Esophagus muscularis mucosa (tissue), 4 donors: ENCODE measurements around the gene RAB29. TPM values are rescaled to one million over a fixed set of nuclear protein-coding genes. Genes with fewer than 3 reads are reported as not detected.

Experiments used
- DNase-seq: peaks from one replicate; pipeline ENCODE4 v3.0.0-alpha.2; 2017; ENCODE audit errors: extremely low spot score
- H3K27ac ChIP-seq, 4 donors: fragments of 200-600 bp; sonication (generic); replicated peaks in 1 of 4; 1 replicate in 3 of 4; 2 replicates in 1 of 4; pipeline ENCODE4 v1.5.1; 2016 to 2019; ENCODE audit warnings: mild to moderate bottlenecking in 1 of 4
- H3K27me3 ChIP-seq, 4 donors: fragments of 200-600 bp; sonication (generic); one replicate each; pipeline versions ENCODE4 v1.5.1 to v1.6.0; 2016 to 2019
- H3K36me3 ChIP-seq, 4 donors: fragments of 200-600 bp; sonication (generic); one replicate each; pipeline ENCODE4 v1.5.1; 2016 to 2019
- H3K4me1 ChIP-seq, 4 donors: fragments of 200-600 bp; sonication (generic); one replicate each; pipeline ENCODE4 v1.5.1; 2016 to 2019
- H3K4me3 ChIP-seq, 4 donors: fragments of 200-600 bp; sonication (generic); 1 replicate in 2 of 4; 2 replicates in 2 of 4; pipeline ENCODE4 v1.5.1; 2016 to 2019; ENCODE audit warnings: mild to moderate bottlenecking in 4 of 4, moderate library complexity in 1 of 4
- H3K9me3 ChIP-seq, 4 donors: fragments of 200-600 bp; sonication (generic); 1 replicate in 3 of 4; 2 replicates in 1 of 4; pipeline ENCODE4 v1.5.1; 2016 to 2019
- CTCF ChIP-seq, 3 experiments: fragments of 200-600 bp in 2 of 3; fragments of 450-650 bp in 1 of 3; sonication (generic) in 2 of 3; IDR thresholded peaks; one replicate each; pipeline ENCODE4 v1.5.1; 2017 to 2019; ENCODE audit warnings: antibody characterized with exemption in 3 of 3, mild to moderate bottlenecking in 2 of 3, moderate library complexity in 1 of 3
- EP300 ChIP-seq: sonication (generic); formaldehyde crosslinking; IDR thresholded peaks from one replicate; pipeline ENCODE4 v1.6.1; 2017; ENCODE audit warnings: antibody characterized with exemption
- POLR2A ChIP-seq: fragments of 450-650 bp; IDR thresholded peaks from one replicate; pipeline ENCODE4 v1.6.1; 2017; ENCODE audit warnings: antibody characterized with exemption, moderate library complexity, mild to moderate bottlenecking, low read depth
- POLR2AphosphoS5 ChIP-seq, 2 donors: sonication (generic); formaldehyde crosslinking; IDR thresholded peaks; one replicate each; pipeline ENCODE4 v1.6.1; 2017; ENCODE audit warnings: antibody characterized with exemption in 2 of 2
- WGBS: methylation state at CpG from one replicate; pipeline ENCODE4 v1.1.5; 2018; 5-methylcytosine and 5-hydroxymethylcytosine counted together
- intact Hi-C: fragments of 100-400 bp; cut with DNase I; formaldehyde crosslinking; loops from one replicate; pipeline ENCODE4 v1.15.1; 2023
- total RNA-seq, 4 donors: library from RNA; depleted of rRNA; stranded (reverse); fragments of >200 nt; gene quantifications; one replicate each; pipeline versions ENCODE4 v1.1.0 to v1.2.1, GENCODE V29; 2016

Gene RAB29
- total RNA-seq, 4 donors from 2014 or later = 28.5 to 59.2 (median 41.8) TPM

- WGBS = 76% methylated on average over 2 of the region's 5 CpGs
- Histone ChIP-seq H3K9me3 (no peaks in the 10 kb centered on the region), H3K27me3 (no peaks in the 10 kb centered on the region), H3K4me3 (no peak overlapping the region), H3K4me1 (peaks cover 18 to 23% (median 20%) of the 10 kb centered on the region in 4 donors), H3K36me3 (peaks cover 42 to 75% (median 72%) of the 10 kb centered on the region in 4 donors), H3K27ac (no peak overlapping the region)
- TF ChIP-seq POLR2A (no peak), POLR2AphosphoS5 (IDR thresholded peaks at IDR 0.05) (no peak), EP300 (no peak), CTCF (IDR thresholded peaks at IDR 0.05) (no peak)
- no peak for DNase-seq
- intact Hi-C loops = no loop called here
Observed at GRCh38 chr1:205798577-205798976, 23.3 kb upstream of the RAB29 start.

GRCh38 chr1:205797168-205797567 is 21.9 kb upstream of the RAB29 start:
- intact Hi-C loops = no loop called here
- H3K36me3 ChIP-seq = peaks cover 52 to 89% (median 86%) of the 10 kb centered on the region in 4 donors
- no peak overlapping the region for H3K4me3 ChIP-seq

GRCh38 chr1:205794011-205794730 is 18.9 kb upstream of the RAB29 start:
- peaks cover 49 to 98% (median 91%) of the 10 kb centered on the region in 4 donors for H3K36me3 ChIP-seq
- H3K4me3 ChIP-seq = no peak overlapping the region
- H3K27ac ChIP-seq = no peak overlapping the region
- WGBS = 60% methylated on average over 5 of the region's 5 CpGs
- TF ChIP-seq POLR2A = no peak
- DNase-seq = no peak
- intact Hi-C loops = loop anchor here (5.0 kb wide), 1 partner anchor 123 kb away; no protein-coding TSS in a partner anchor
- no peaks in the 10 kb centered on the region for H3K9me3 ChIP-seq
- H3K4me1 ChIP-seq = peaks cover 0 to 8% (median 2%) of the 10 kb centered on the region in 4 donors
- no peaks in the 10 kb centered on the region for H3K27me3 ChIP-seq

More at GRCh38 chr1:205797168-205797567, 21.9 kb upstream of the RAB29 start:
- no peak for DNase-seq
- H3K27me3 ChIP-seq = no peaks in the 10 kb centered on the region
- H3K27ac ChIP-seq = no peak overlapping the region
- no peaks in the 10 kb centered on the region for H3K9me3 ChIP-seq
- WGBS = 96% methylated on average over 2 of the region's 2 CpGs
- TF ChIP-seq POLR2AphosphoS5 (IDR thresholded peaks at IDR 0.05) (no peak), POLR2A (no peak), EP300 (no peak), CTCF (IDR thresholded peaks at IDR 0.05) (no peak)
- peaks cover 16 to 21% (median 17%) of the 10 kb centered on the region in 4 donors for H3K4me1 ChIP-seq

GRCh38 chr1:205792961-205793673 is 17.8 kb upstream of the RAB29 start:
- intact Hi-C loops = loop anchor here (5.0 kb wide), 1 partner anchor 124 kb away; no protein-coding TSS in a partner anchor

More at GRCh38 chr1:205792961-205793673, 17.8 kb upstream of the RAB29 start:
- peaks cover 0 to 8% (median 2%) of the 10 kb centered on the region in 4 donors for H3K4me1 ChIP-seq
- H3K27ac ChIP-seq = no peak overlapping the region
- no peak for DNase-seq
- no peak overlapping the region for H3K4me3 ChIP-seq
- 89% methylated on average over 5 of the region's 6 CpGs for WGBS
- H3K36me3 ChIP-seq = peaks cover 43 to 88% (median 82%) of the 10 kb centered on the region in 4 donors
- TF ChIP-seq EP300 (no peak), POLR2A (no peak), CTCF (IDR thresholded peaks at IDR 0.05) (no peak), POLR2AphosphoS5 (IDR thresholded peaks at IDR 0.05) (no peak)
- H3K9me3 ChIP-seq = no peaks in the 10 kb centered on the region
- H3K27me3 ChIP-seq = no peaks in the 10 kb centered on the region
